Heart left ventricle (tissue), 16 donors: ENCODE data around the gene DISP2. TPM values are rescaled to one million over a fixed set of nuclear protein-coding genes. Genes with fewer than 3 reads are reported as not detected.

ENCODE experiments used
- ATAC-seq, 4 donors: fragments of 200-7000 bp; cut with Tn5 transposase; one replicate each; pipeline ENCODE4 v1.9.1; 2020 to 2022; ENCODE audit warnings: moderate library complexity in 4 of 4, mild to moderate bottlenecking in 3 of 4, moderate number of reproducible peaks in 1 of 4
- DNase-seq, 5 donors: peaks; one replicate each; pipeline ENCODE4 v3.0.0-alpha.2; 2020
- H3K27ac ChIP-seq, 12 donors: fragments of 200-600 bp; sonication (generic) in 4 of 12; one replicate each; pipeline versions ENCODE4 v1.5.0 to v1.8.0; 2016 to 2022; ENCODE audit warnings: mild to moderate bottlenecking in 2 of 12
- H3K27me3 ChIP-seq, 9 donors: fragments of 200-600 bp; sonication (generic) in 2 of 9; one replicate each; pipeline versions ENCODE4 v1.5.1 to v1.8.0; 2016 to 2022; ENCODE audit warnings: mild to moderate bottlenecking in 3 of 9
- H3K36me3 ChIP-seq, 9 donors: fragments of 200-600 bp; sonication (generic) in 2 of 9; one replicate each; pipeline versions ENCODE4 v1.5.0 to v1.8.0; 2018 to 2022; ENCODE audit warnings: mild to moderate bottlenecking in 2 of 9
- H3K4me1 ChIP-seq, 12 donors: fragments of 200-600 bp; sonication (generic) in 4 of 12; one replicate each; pipeline versions ENCODE4 v1.5.0 to v1.8.0; 2016 to 2022; ENCODE audit warnings: mild to moderate bottlenecking in 3 of 12
- H3K4me3 ChIP-seq, 12 donors: fragments of 200-600 bp; sonication (generic) in 4 of 12; one replicate each; pipeline versions ENCODE4 v1.5.0 to v1.8.0; 2017 to 2022; ENCODE audit warnings: mild to moderate bottlenecking in 9 of 12, moderate library complexity in 4 of 12
- H3K9me3 ChIP-seq, 12 donors: fragments of 200-600 bp; sonication (generic) in 4 of 12; one replicate each; pipeline versions ENCODE4 v1.5.0 to v1.8.0; 2016 to 2022; ENCODE audit warnings: mild to moderate bottlenecking in 1 of 12
- CTCF ChIP-seq, 12 donors: fragments of 200-600 bp; sonication (generic) in 4 of 12; IDR thresholded peaks; one replicate each; pipeline versions ENCODE4 v1.5.0 to v1.8.0; 2018 to 2022; ENCODE audit warnings: antibody characterized with exemption in 12 of 12, mild to moderate bottlenecking in 5 of 12
- POLR2A ChIP-seq, 2 donors: fragments of 450-650 bp; IDR thresholded peaks; one replicate each; pipeline ENCODE4 v1.6.1; 2017; ENCODE audit warnings: antibody characterized with exemption in 2 of 2, mild to moderate bottlenecking in 2 of 2, moderate library complexity in 2 of 2
- WGBS, 4 donors: extraction: QIAGEN DNeasy Blood & Tissue Kit in 2 of 4; methylation state at CpG; one replicate each; pipeline versions ENCODE4 v1.1.5 to v1.1.7; 2013 to 2018; 5-methylcytosine and 5-hydroxymethylcytosine counted together
- intact Hi-C, 10 donors: fragments of 100-400 bp; cut with DNase I; formaldehyde crosslinking; loops; one replicate each; pipeline versions ENCODE4 v1.11.1 to v1.14.2; 2022
- polyA plus RNA-seq, 2 donors: library from polyadenylated mRNA; stranded (reverse); fragments of 200-250 nt; gene quantifications; one replicate each; pipeline ENCODE4 v1.2.3, GENCODE V29; 2013
- total RNA-seq, 9 donors: library from RNA; depleted of rRNA in 2 of 9; stranded (reverse); fragments of >200 nt in 2 of 9; fragmentation: NEBNext Ultra II Directional in 3 of 9; extraction: Animal tissue kit (Norgen Biotek cat#: 25700) in 3 of 9; gene quantifications; one replicate each; pipeline versions ENCODE4 v1.1.0 to v1.2.4, GENCODE V29; 2016 to 2023
- donor health status: ischemic (EF 13 %, LVEDD 7.1; RV severe dilation, severe dysfunction).
- donor health status: healthy with polysubstance abuse.
- donor health status: DM: no; HTN: yes; CAD: no.
- donor health status: DM: no; HTN: no; CAD: no.
- donor health status: ischemic (EF 25% LVEDD 6.9; RV normal size, moderate dysfunction).
- donor health status: ischemic (EF 25% LVEDD 5.7; RV mildly dilated, moderate dysfunction).
- donor health status: healthy.
- donor health status: DM: yes; HTN: yes; CAD: no.
- donor health status: ischemic (EF 35%, LVEDD 5.7; RV mildly dilated, moderate dysfunction).
- donor health status: nonischemic (EF 11% LVEDD 7.7; RV severe dilation, severe dysfunction).
- donor health status: DM: yes; HTN: yes; CAD: no.
- donor health status: PGD.
- donor health status: ischemic (EF 29% LVEDD 5.4; RV normal size, mild dysfunction).
- donor health status: nonischemic (EF 23%, LVEDD 6.1; RV moderate dilation, normal function).

DISP2 gene
- total and polyA plus RNA-seq, 11 donors: 0.10 to 1.8 (median 0.40) TPM

GRCh38 chr15:40366457-40367370, 8.7 kb downstream of the DISP2 start:
- intact Hi-C loops: loop anchor here in 7 of 10 donors (2.0 to 10.0 kb wide), 7 partner anchors 26 to 56 kb away; partner anchors contain the start of genes INAFM2 (in 4 of the 7), CCDC9B (in 1 of the 7) and IVD (in 1 of the 7)
- no peak for TF ChIP-seq POLR2A (IDR thresholded peaks at IDR 0.05)
- no peak for TF ChIP-seq CTCF (IDR thresholded peaks at IDR 0.05)
- Histone ChIP-seq H3K27me3 (no peaks in the 10 kb centered on the region), H3K4me3 (peak overlapping the region in 1 of 12 donors; percentile 59), H3K9me3 (no peaks in the 10 kb centered on the region), H3K4me1 (peaks cover 0 to 35% (median 20%) of the 10 kb centered on the region in 12 donors), H3K27ac (peak overlapping the region; percentile 57 to 95 (median 86)), H3K36me3 (no peaks in the 10 kb centered on the region)
- ATAC-seq (peak; percentile 85 to 94 (median 90)), DNase-seq (peak; percentile 88 to 95 (median 89))
- 56 to 68% (median 58%) methylated on average over 13 to 14 of the region's 14 CpGs for WGBS, 4 donors

DNA sequence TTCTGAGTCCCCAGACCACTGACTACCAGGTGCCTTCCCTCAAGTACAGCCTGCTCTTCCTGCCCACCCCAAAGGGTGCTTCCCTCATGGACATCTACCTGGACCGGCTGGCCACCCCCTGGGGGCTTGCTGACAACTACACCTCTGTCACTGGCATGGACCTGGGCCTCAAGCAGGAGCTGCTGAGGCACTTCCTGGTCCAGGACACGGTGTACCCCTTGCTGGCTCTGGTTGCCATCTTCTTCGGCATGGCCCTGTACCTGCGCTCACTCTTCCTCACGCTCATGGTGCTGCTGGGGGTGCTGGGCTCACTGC, 9.3 kb downstream of the DISP2 start:
- peak overlapping the region in 8 of 12 donors; percentile 37 to 59 (median 49) for H3K4me3 ChIP-seq
- TF ChIP-seq POLR2A (IDR thresholded peaks at IDR 0.05) (no peak), CTCF (IDR thresholded peaks at IDR 0.05) (no peak)
- H3K9me3 ChIP-seq: no peaks in the 10 kb centered on the region
- H3K36me3 ChIP-seq: no peaks in the 10 kb centered on the region
- H3K4me1 ChIP-seq: peaks cover 0 to 35% (median 20%) of the 10 kb centered on the region in 12 donors
- DNase-seq (peak in 1 of 5 donors; percentile 37), ATAC-seq (peak in 1 of 4 donors; percentile 2)
- H3K27me3 ChIP-seq: no peaks in the 10 kb centered on the region
- peak overlapping the region; percentile 11 to 95 (median 86) for H3K27ac ChIP-seq
- intact Hi-C loops: loop anchor here in 7 of 10 donors (2.0 to 10.0 kb wide), 7 partner anchors 27 to 55 kb away; partner anchors contain the start of genes INAFM2 (in 4 of the 7), CCDC9B (in 1 of the 7) and IVD (in 1 of the 7)
- 70 to 81% (median 80%) methylated on average over 5 of the region's 5 CpGs for WGBS, 4 donors

- peak in 1 of 2 donors; percentile 23 for TF ChIP-seq POLR2A (IDR thresholded peaks at IDR 0.05)
- TF ChIP-seq CTCF (IDR thresholded peaks at IDR 0.05): peak; percentile 67 to 98 (median 86)
- intact Hi-C loops: loop anchor here in 8 of 10 donors (1.0 to 10.0 kb wide), 9 partner anchors 27 to 54 kb away; partner anchors contain the start of genes INAFM2 (in 4 of the 8), CCDC9B (in 1 of the 8) and IVD (in 1 of the 8)
- Histone ChIP-seq H3K27ac (peak overlapping the region; percentile 11 to 95 (median 86)), H3K4me3 (peak overlapping the region in 10 of 12 donors; percentile 13 to 59 (median 46)), H3K27me3 (no peaks in the 10 kb centered on the region), H3K4me1 (peaks cover 0 to 35% (median 20%) of the 10 kb centered on the region in 12 donors), H3K36me3 (no peaks in the 10 kb centered on the region), H3K9me3 (no peaks in the 10 kb centered on the region)
- DNase-seq (peak; percentile 81 to 94 (median 89)), ATAC-seq (peak; percentile 39 to 80 (median 66))
- 13 to 18% (median 16%) methylated on average over 49 to 91 of the region's 91 CpGs for WGBS, 4 donors
These were observed 9.9 kb downstream of the DISP2 start for GRCh38 chr15:40367686-40368611.
